Left kidney (tissue), 8 donors: ENCODE data around the gene HNRNPLL. TPM values are rescaled to one million over a fixed set of nuclear protein-coding genes. Genes with fewer than 3 reads are reported as not detected.
"Not testable (repeated sequence)": the region's sequence is repeated elsewhere in the genome, so short reads cannot be mapped to it uniquely, and the experiment has no call there.

Experiments
- DNase-seq: peaks from one replicate; pipeline ENCODE4 v3.0.0-alpha.2; 2013
- long read RNA-seq, 8 donors: transcript quantifications; one replicate each; lab custom pipeline, GENCODE V29; 2026
- polyA plus RNA-seq: library from polyadenylated mRNA; unstranded; fragments of 120-200 nt; gene quantifications from one replicate; pipeline ENCODE4 v1.2.1, GENCODE V29; 2013; ENCODE audit not compliant: insufficient read length

Gene HNRNPLL
- 78.5 TPM for polyA plus RNA-seq
- long read RNA-seq, donor 1, partial matches to known transcripts, result 8 of 20 reads
- long read RNA-seq, donor 1, other reads (novel, unspliced or antisense), result 12 of 20 reads
- long read RNA-seq, donor 2, partial matches to known transcripts, result 32 of 39 reads
- long read RNA-seq, donor 2, other reads (novel, unspliced or antisense), result 6 of 39 reads
- long read RNA-seq, donor 3, partial matches to known transcripts, result 25 of 35 reads
- long read RNA-seq, donor 3, other reads (novel, unspliced or antisense), result 10 of 35 reads
- long read RNA-seq, donor 4, result 0 reads
- long read RNA-seq, donor 5, partial matches to known transcripts, result 33 of 50 reads
- long read RNA-seq, donor 5, other reads (novel, unspliced or antisense), result 17 of 50 reads
- long read RNA-seq, donor 6, partial matches to known transcripts, result 18 of 18 reads
- long read RNA-seq, donor 6, other reads (novel, unspliced or antisense), result 0 of 18 reads
- long read RNA-seq, donor 7, partial matches to known transcripts, result 14 of 27 reads
- long read RNA-seq, donor 7, other reads (novel, unspliced or antisense), result 13 of 27 reads
- long read RNA-seq, donor 8, partial matches to known transcripts, result 11 of 11 reads
- long read RNA-seq, donor 8, other reads (novel, unspliced or antisense), result 0 of 11 reads

DNA sequence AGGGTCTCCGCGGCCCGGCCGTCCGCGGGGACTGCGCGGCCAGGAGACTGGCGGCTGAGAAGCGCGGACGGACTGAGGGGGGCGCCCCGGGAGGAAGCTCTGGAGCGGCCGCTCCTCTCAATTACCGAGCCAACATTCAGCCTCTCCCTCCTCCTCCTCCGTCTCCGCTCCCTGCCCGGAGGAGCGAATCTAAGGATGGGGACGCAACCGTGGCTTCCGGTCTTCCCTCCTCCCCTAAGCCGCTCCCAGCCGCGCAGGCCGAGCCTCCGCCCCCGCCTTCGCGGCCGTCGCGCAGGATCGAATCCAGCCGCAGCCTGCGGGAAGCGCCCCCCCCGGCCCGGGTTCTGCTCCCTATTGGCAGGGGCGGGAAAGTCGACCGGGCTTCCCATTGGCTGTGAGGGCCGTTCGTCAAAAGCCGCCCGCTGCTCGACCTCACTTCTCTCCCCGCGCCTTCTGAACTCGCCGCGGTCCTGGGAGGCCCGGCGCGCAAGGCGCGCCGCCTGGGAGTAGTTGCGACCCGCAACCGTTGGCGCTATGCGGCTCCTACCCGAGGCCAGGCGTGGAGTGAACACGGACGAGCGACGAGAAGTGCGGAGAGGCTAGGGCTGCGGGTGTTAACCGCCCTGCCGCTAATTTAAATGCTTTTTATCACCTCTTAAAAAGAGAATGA lies at the start of gene HNRNPLL:
Gene HNRNPLL, minus strand, starts transcription at position 197 of the 670 bp plus-strand sequence. CDS start 302 bp downstream, outside the sequence.
- peak; percentile 97 for DNase-seq

DNA sequence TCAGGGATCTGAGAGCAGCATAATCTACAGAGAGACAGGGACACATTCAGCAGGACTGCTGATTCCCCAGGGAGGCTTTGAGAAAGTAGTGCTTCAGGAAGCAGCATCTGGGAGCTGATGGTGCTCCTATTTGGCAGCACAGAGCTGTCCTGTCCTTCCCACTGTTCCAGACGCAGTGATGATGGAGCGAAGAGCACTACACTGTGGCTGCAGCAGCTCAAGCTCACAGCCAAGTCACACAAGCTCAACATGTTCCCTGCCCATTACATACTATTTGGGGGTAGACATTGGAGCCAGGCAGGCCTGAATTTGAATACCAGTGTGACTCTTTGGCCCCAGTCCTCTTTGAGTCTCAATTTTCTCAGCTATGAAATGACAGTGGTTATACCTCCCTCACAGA lies 48.0 kb upstream of the HNRNPLL start:
- no peak for DNase-seq

DNA sequence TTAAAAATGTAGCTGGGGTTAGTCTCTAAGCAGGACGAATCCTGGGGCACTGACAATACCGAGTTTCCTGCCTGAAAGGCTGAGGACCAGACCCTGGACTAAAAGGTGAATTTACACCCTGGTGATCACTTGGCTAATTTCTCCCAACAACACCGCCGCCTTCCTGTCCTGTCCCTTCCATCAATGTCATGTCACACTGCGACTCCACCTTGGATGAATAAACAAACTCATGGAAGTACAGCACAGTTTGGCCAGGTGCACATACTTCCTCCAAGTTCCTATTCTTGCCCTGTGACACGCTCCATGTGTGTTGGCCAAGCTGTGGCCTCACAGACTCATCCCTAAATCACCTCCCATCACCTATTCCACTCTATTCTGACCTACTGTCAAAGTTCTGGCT lies 47.3 kb upstream of the HNRNPLL start:
- no peak for DNase-seq

- DNase-seq, result no peak
Observed at GRCh38 chr2:38649176-38649728, 46.5 kb upstream of the HNRNPLL start.

DNA sequence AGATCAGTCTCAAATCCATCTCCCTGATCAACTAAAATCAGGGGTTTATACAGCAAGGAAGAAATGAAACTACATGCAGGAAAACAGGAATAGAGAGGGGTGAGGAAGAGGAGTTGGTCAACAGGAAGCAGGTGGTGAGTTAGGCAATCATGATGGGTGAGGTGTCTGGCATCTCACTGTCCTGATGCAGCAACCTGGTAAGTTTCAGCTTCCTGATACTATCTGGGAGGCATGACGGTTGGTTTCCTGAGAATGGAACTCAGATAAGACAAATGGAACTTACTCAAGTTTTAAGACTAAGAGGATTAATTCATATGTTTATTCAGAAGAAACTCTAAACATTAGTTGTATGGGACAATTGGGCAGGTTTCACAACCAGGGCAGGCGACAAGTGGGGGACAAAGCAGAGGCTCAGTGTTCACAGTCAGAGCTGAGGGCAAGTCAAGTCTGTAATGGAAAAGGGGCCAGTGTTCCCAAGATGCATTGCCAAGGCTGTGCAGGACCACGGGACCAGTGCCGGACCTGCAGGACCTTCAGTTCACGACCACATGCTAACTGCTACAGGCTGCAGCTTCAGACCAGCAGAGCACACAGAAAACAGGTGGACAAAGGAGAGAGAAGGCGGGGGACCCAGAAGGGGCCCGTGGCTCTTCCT lies 45.5 kb upstream of the HNRNPLL start:
- DNase-seq, result no peak

GRCh38 chr2:38643683-38644511 lies 41.2 kb upstream of the HNRNPLL start:
- not testable (repeated sequence) for DNase-seq

DNA sequence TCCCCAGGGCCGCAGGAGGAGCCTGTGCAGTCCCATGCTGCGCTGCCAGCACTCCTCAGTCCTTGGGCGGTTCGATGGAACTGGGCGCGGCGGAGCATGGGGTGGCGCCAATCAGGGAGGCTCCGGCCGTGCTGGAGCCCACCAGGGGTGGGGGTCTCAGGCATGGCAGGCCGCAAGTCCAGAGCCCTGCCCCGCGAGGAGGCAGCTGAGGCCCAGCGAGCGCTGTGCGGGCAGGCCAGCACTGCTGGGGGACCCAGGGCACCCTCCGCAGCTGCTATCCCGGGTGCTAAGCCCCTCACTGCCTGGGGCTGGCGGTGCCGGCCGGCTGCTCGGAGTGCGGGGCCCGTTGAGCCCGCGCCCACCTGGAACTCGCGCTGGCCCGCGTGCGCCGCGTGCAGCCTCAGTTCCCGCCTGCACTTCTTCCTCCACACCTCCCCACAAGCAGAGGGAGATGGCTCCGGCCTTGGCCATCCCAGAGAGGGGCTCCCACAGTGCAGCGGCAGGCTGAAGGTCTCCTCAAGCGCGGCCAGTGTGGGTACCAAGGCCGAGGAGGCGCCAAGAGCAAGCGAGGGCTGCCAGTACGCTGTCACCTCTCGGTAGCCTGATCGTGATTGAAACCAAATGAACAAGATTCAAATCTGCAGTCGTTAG lies 40.4 kb upstream of the HNRNPLL start:
- DNase-seq, result no peak

DNA sequence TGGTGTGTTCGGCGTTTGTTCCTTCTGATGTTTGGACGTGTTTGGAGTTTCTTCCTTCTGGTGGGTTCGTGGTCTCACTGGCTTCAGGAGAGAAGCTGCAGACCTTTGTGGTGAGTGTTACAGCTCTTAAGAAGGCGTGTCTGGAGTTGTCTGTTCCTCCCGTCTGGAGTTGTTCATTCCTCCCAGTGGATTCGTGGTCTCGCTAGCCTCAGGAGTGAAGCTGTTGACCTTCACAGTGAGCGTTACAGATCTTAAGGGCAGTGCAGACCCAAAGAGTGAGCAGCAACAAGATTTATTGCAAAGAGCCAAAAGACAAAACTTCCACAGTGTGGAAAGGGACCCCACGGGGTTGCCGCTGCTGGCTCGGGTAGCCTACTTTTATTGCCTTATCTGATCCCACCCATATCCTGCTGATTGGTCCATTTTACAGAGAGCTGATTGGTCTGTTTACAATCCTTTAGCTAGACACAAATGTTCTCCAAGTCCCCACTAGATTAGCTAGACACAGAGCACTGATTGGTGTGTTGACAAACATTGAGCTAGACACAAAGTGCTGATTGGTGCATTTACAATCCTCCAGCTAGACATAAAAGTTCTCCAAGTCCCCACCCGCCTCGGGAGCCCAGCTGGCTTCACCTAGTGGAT lies 39.8 kb upstream of the HNRNPLL start:
- DNase-seq, result not testable (repeated sequence)

GRCh38 chr2:38636069-38636468 lies 33.3 kb upstream of the HNRNPLL start:
- DNase-seq, result no peak

GRCh38 chr2:38635139-38635538 lies 32.4 kb upstream of the HNRNPLL start:
- no peak for DNase-seq

DNA sequence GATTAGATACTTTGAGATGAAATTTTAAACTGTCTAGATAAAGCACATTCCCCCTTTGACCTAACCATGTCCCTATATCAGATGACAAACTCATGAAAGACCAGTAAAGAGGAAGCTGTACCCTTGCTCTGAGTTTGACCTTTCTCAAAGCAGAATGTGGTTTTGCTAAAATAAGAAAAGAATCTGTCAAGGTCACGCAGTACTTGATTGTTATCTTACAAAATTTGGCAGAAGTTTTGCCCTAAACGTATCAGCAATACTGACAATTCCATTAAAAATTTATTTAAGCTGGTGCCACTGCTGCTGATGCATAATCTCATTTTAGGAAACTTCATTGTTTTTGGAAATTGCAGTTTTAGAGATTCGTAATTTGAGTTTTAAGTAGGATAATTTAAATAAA lies 32.0 kb upstream of the HNRNPLL start:
- no peak for DNase-seq

- DNase-seq, result no peak
Observed at GRCh38 chr2:38633895-38634294, 31.2 kb upstream of the HNRNPLL start.

GRCh38 chr2:38632980-38633379 lies 30.3 kb upstream of the HNRNPLL start:
- DNase-seq, result no peak

DNA sequence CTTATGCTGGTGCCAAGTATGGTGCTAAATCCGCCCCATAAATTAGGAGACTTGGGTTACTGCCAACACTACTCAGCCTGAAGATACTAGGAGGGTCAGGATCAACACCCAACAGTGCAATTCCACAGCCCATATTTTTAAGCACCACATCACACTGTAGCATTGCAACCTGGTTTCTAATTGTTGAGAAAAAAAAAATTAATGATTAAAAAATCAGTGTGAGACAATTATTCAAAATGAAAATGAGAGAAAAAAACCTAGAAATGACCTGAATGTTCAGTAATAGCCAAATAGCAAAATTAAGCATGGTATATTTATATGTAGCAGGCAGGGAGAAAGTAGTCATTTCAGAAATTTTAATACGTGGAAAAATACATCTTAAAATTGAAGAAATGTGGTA lies 29.2 kb upstream of the HNRNPLL start:
- no peak for DNase-seq

DNA sequence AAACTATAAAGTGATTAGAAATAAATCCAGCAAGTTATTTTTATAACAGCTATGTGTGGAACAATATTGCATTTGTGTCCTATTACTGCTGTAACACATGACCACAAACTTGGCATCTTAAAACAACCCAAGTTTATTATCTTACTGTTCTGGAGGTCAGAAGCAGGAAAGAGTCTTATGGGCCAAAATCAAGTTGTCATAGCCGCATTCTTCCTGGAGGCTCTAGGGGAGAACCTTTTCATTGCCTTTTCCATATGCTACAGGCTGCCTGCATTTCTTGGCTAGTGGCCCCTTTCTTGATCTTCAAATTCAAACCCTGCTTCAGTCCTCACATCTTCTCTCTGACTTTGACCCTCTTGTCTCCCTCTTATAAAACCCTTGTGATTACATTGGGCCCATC lies 27.0 kb upstream of the HNRNPLL start:
- DNase-seq, result no peak

- DNase-seq, result no peak
Observed at GRCh38 chr2:38627391-38627790, 24.7 kb upstream of the HNRNPLL start.

DNA sequence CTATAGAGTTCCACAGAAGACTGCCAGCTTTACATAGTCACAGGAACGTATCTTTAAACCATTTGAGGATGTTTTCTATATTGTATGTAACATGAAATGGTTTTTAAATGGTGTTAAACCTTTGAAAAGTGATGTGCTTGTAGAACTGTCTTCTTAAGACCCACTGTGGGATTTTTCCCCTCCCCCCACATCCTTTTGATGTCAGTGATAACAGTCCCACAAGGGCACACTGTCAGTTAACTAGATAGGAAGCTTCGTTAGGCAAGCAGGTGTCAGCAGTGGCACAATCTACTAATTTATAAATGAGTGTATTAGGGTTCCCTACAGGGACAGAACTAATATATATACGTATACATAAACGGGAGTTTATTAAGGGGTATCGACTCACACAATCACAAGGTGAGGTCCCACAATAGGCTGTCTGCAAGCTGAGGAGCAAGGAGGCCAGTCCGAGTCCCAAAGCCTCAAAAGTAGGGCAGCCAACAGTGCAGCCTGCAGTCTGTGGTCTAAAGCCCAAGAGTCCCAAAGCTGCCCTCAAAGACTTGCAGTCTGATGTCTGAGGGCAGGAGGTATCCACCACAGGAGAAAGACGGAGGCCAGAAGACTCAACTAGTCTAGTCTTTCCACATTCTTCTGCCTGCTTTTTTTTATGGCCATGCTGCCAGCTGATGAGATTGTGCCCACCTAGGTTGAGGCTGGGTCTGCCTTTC lies 23.8 kb upstream of the HNRNPLL start:
- DNase-seq, result no peak

- DNase-seq, result no peak
Observed at GRCh38 chr2:38622210-38622609, 19.5 kb upstream of the HNRNPLL start.

- DNase-seq, result no peak
Observed at GRCh38 chr2:38621018-38621417, 18.3 kb upstream of the HNRNPLL start.
